Measurements from ENCODE around the gene CUBN.

CUBN gene

GRCh38 chr10:17129741-17130140 lies at the start of gene CUBN:
Gene CUBN (minus strand): TSS chr10:17129811. CDS start chr10:17129765, 46 bp downstream.
- no peaks in the 10 kb centered on the region for H3K36me3 Mint-ChIP-seq
- ATAC-seq (ENCODE audit: low read depth), result no peak
- H3K4me1 Mint-ChIP-seq, result no peaks in the 10 kb centered on the region
- H3K9me3 Mint-ChIP-seq, result no peaks in the 10 kb centered on the region
- H3K4me3 Mint-ChIP-seq, result no peak within 1 kb of the TSS
- peaks cover 2% of the 10 kb centered on the region for H3K27me3 Mint-ChIP-seq
- no peak for DNase-seq (ENCODE audit: low spot score in 2 of 2)
- H3K27ac Mint-ChIP-seq, result no peak within 1 kb of the TSS

- ATAC-seq (ENCODE audit: low read depth) (no peak), DNase-seq (ENCODE audit: low spot score in 2 of 2) (no peak)
- Mint-ChIP-seq H3K9me3 (no peaks in the 10 kb centered on the region), H3K27me3 (no peaks in the 10 kb centered on the region), H3K27ac (no peak overlapping the region), H3K4me3 (no peak overlapping the region), H3K4me1 (peaks cover 3% of the 10 kb centered on the region), H3K36me3 (peaks cover 1% of the 10 kb centered on the region)
Measured at GRCh38 chr10:17179002-17179401, 49.4 kb upstream of the CUBN start.

- H3K4me3 Mint-ChIP-seq, result no peak overlapping the region
- H3K27me3 Mint-ChIP-seq, result no peaks in the 10 kb centered on the region
- peaks cover 3% of the 10 kb centered on the region for H3K4me1 Mint-ChIP-seq
- peaks cover 4% of the 10 kb centered on the region for H3K36me3 Mint-ChIP-seq
- ATAC-seq (ENCODE audit: low read depth) (no peak), DNase-seq (ENCODE audit: low spot score in 2 of 2) (no peak)
- H3K27ac Mint-ChIP-seq, result no peak overlapping the region
- no peaks in the 10 kb centered on the region for H3K9me3 Mint-ChIP-seq
Measured at GRCh38 chr10:17178006-17178405, 48.4 kb upstream of the CUBN start.

- DNase-seq (ENCODE audit: low spot score in 2 of 2) (no peak), ATAC-seq (ENCODE audit: low read depth) (no peak)
- peaks cover 3% of the 10 kb centered on the region for H3K4me1 Mint-ChIP-seq
- H3K9me3 Mint-ChIP-seq, result no peaks in the 10 kb centered on the region
- no peaks in the 10 kb centered on the region for H3K27me3 Mint-ChIP-seq
- H3K4me3 Mint-ChIP-seq, result no peak overlapping the region
- H3K27ac Mint-ChIP-seq, result no peak overlapping the region
- H3K36me3 Mint-ChIP-seq, result peaks cover 4% of the 10 kb centered on the region
Measured at GRCh38 chr10:17177014-17177413, 47.4 kb upstream of the CUBN start.

GRCh38 chr10:17176091-17176490 lies 46.5 kb upstream of the CUBN start:
- no peaks in the 10 kb centered on the region for H3K9me3 Mint-ChIP-seq
- H3K4me1 Mint-ChIP-seq, result peaks cover 3% of the 10 kb centered on the region
- DNase-seq (ENCODE audit: low spot score in 2 of 2) (no peak), ATAC-seq (ENCODE audit: low read depth) (no peak)
- peaks cover 8% of the 10 kb centered on the region for H3K36me3 Mint-ChIP-seq
- H3K4me3 Mint-ChIP-seq, result no peak overlapping the region
- H3K27ac Mint-ChIP-seq, result no peak overlapping the region
- H3K27me3 Mint-ChIP-seq, result no peaks in the 10 kb centered on the region

- ATAC-seq (ENCODE audit: low read depth), result no peak
- H3K27me3 Mint-ChIP-seq, result no peaks in the 10 kb centered on the region
- peaks cover 8% of the 10 kb centered on the region for H3K36me3 Mint-ChIP-seq
- peak overlapping the region; percentile 31 for H3K27ac Mint-ChIP-seq
- H3K4me1 Mint-ChIP-seq, result peaks cover 3% of the 10 kb centered on the region
- H3K4me3 Mint-ChIP-seq, result no peak overlapping the region
- no peak for DNase-seq (ENCODE audit: low spot score in 2 of 2)
- H3K9me3 Mint-ChIP-seq, result no peaks in the 10 kb centered on the region
Measured at GRCh38 chr10:17175551-17175950, 45.9 kb upstream of the CUBN start.

- H3K9me3 Mint-ChIP-seq, result no peaks in the 10 kb centered on the region
- no peak overlapping the region for H3K4me3 Mint-ChIP-seq
- peaks cover 3% of the 10 kb centered on the region for H3K4me1 Mint-ChIP-seq
- H3K27ac Mint-ChIP-seq, result no peak overlapping the region
- no peaks in the 10 kb centered on the region for H3K27me3 Mint-ChIP-seq
- DNase-seq (ENCODE audit: low spot score in 2 of 2) (no peak), ATAC-seq (ENCODE audit: low read depth) (no peak)
- H3K36me3 Mint-ChIP-seq, result peaks cover 8% of the 10 kb centered on the region
Measured at GRCh38 chr10:17174626-17175025, 45.0 kb upstream of the CUBN start.

GRCh38 chr10:17171141-17171641 lies 41.6 kb upstream of the CUBN start:
- ATAC-seq (ENCODE audit: low read depth) (no peak), DNase-seq (ENCODE audit: low spot score in 2 of 2) (no peak)
- no peaks in the 10 kb centered on the region for H3K9me3 Mint-ChIP-seq
- H3K36me3 Mint-ChIP-seq, result peaks cover 10% of the 10 kb centered on the region
- H3K4me1 Mint-ChIP-seq, result peaks cover 3% of the 10 kb centered on the region
- H3K27ac Mint-ChIP-seq, result no peak overlapping the region
- no peak overlapping the region for H3K4me3 Mint-ChIP-seq
- H3K27me3 Mint-ChIP-seq, result no peaks in the 10 kb centered on the region

GRCh38 chr10:17169803-17170202 lies 40.2 kb upstream of the CUBN start:
- H3K36me3 Mint-ChIP-seq, result peaks cover 10% of the 10 kb centered on the region
- DNase-seq (ENCODE audit: low spot score in 2 of 2), result no peak
- no peak overlapping the region for H3K4me3 Mint-ChIP-seq
- no peaks in the 10 kb centered on the region for H3K4me1 Mint-ChIP-seq
- H3K9me3 Mint-ChIP-seq, result no peaks in the 10 kb centered on the region
- no peak for ATAC-seq (ENCODE audit: low read depth)
- no peak overlapping the region for H3K27ac Mint-ChIP-seq
- H3K27me3 Mint-ChIP-seq, result no peaks in the 10 kb centered on the region

GRCh38 chr10:17166699-17167098 lies 37.1 kb upstream of the CUBN start:
- H3K36me3 Mint-ChIP-seq, result peaks cover 12% of the 10 kb centered on the region

GRCh38 chr10:17162828-17163227 lies 33.2 kb upstream of the CUBN start:
- no peak overlapping the region for H3K27ac Mint-ChIP-seq
- no peak for ATAC-seq (ENCODE audit: low read depth)

More at GRCh38 chr10:17166699-17167098, 37.1 kb upstream of the CUBN start:
- Mint-ChIP-seq H3K4me1 (no peaks in the 10 kb centered on the region), H3K4me3 (no peak overlapping the region), H3K27me3 (no peaks in the 10 kb centered on the region), H3K9me3 (no peaks in the 10 kb centered on the region), H3K27ac (no peak overlapping the region)
- DNase-seq (ENCODE audit: low spot score in 2 of 2) (no peak), ATAC-seq (ENCODE audit: low read depth) (no peak)

GRCh38 chr10:17161775-17162174 lies 32.2 kb upstream of the CUBN start:
- Mint-ChIP-seq H3K9me3 (no peaks in the 10 kb centered on the region), H3K4me1 (no peaks in the 10 kb centered on the region), H3K36me3 (peaks cover 5% of the 10 kb centered on the region), H3K27me3 (no peaks in the 10 kb centered on the region), H3K27ac (no peak overlapping the region), H3K4me3 (no peak overlapping the region)
- ATAC-seq (ENCODE audit: low read depth), result no peak
- no peak for DNase-seq (ENCODE audit: low spot score in 2 of 2)

More at GRCh38 chr10:17162828-17163227, 33.2 kb upstream of the CUBN start:
- Mint-ChIP-seq H3K36me3 (peaks cover 5% of the 10 kb centered on the region), H3K4me1 (no peaks in the 10 kb centered on the region), H3K27me3 (no peaks in the 10 kb centered on the region), H3K9me3 (no peaks in the 10 kb centered on the region), H3K4me3 (no peak overlapping the region)
- DNase-seq (ENCODE audit: low spot score in 2 of 2), result no peak

GRCh38 chr10:17157024-17157423 lies 27.4 kb upstream of the CUBN start:
- H3K4me3 Mint-ChIP-seq, result no peak overlapping the region
- DNase-seq (ENCODE audit: low spot score in 2 of 2) (no peak), ATAC-seq (ENCODE audit: low read depth) (no peak)
- H3K27me3 Mint-ChIP-seq, result no peaks in the 10 kb centered on the region
- H3K9me3 Mint-ChIP-seq, result no peaks in the 10 kb centered on the region
- no peaks in the 10 kb centered on the region for H3K4me1 Mint-ChIP-seq
- no peak overlapping the region for H3K27ac Mint-ChIP-seq
- H3K36me3 Mint-ChIP-seq, result peaks cover 13% of the 10 kb centered on the region

- H3K36me3 Mint-ChIP-seq, result peaks cover 15% of the 10 kb centered on the region
- H3K27me3 Mint-ChIP-seq, result no peaks in the 10 kb centered on the region
- H3K27ac Mint-ChIP-seq, result no peak overlapping the region
- no peaks in the 10 kb centered on the region for H3K9me3 Mint-ChIP-seq
- ATAC-seq (ENCODE audit: low read depth) (no peak), DNase-seq (ENCODE audit: low spot score in 2 of 2) (no peak)
- H3K4me3 Mint-ChIP-seq, result no peak overlapping the region
- no peaks in the 10 kb centered on the region for H3K4me1 Mint-ChIP-seq
Measured at GRCh38 chr10:17155826-17156225, 26.2 kb upstream of the CUBN start.

GRCh38 chr10:17154116-17154515 lies 24.5 kb upstream of the CUBN start:
- DNase-seq (ENCODE audit: low spot score in 2 of 2) (no peak), ATAC-seq (ENCODE audit: low read depth) (no peak)
- Mint-ChIP-seq H3K4me3 (no peak overlapping the region), H3K27ac (no peak overlapping the region), H3K36me3 (peaks cover 18% of the 10 kb centered on the region), H3K9me3 (no peaks in the 10 kb centered on the region), H3K27me3 (no peaks in the 10 kb centered on the region), H3K4me1 (no peaks in the 10 kb centered on the region)
